Measurements from ENCODE around the gene ARID3A. TPM values are rescaled to one million over a fixed set of nuclear protein-coding genes. Genes with fewer than 3 reads are reported as not detected.
A peak's percentile ranks its signal among the peaks of the same experiment; 100 is the strongest.

The ARID3A gene
- total and polyA plus RNA-seq, 2 of the 13 experiments (the other 11 are each of a cell fraction or from before 2014, with no cell fraction given) = 71.3 to 77.9 TPM

DNA sequence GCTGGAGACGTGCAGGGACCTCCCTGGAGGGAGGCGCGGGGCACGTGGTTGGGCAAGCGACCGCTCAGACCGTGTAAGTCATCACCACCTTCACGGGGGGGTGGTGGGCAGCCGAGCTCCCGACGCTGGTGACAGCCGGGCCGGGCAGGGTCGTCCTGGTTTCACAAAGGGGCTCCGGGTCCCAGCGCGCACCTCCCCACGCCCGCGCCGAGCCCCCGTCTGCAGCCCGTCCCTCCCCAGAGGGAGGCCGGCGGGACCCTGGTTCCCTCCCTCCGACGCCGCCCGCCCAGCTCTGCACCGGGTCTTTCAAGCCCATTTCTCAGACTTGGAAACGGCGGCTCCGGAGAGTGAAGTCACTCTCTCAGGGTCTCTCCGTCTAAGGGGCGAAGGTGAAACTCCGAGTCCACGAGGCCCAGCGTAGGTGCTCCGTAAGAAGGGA is 729 bp upstream of the ARID3A start (continued):
- no peak for TF ChIP-seq ZNF12 (CRISPR knock-in tag; IDR thresholded peaks at IDR 0.05)
- no peak for TF ChIP-seq ISX (CRISPR knock-in tag; conservative IDR thresholded peaks at IDR 0.05)
- TF ChIP-seq ZFP36L2 (CRISPR knock-in tag; IDR thresholded peaks at IDR 0.05) = 0 out of 2 replicates have a peak, but pooled peaks have one; percentile 62
- TF ChIP-seq, protein P1, sequence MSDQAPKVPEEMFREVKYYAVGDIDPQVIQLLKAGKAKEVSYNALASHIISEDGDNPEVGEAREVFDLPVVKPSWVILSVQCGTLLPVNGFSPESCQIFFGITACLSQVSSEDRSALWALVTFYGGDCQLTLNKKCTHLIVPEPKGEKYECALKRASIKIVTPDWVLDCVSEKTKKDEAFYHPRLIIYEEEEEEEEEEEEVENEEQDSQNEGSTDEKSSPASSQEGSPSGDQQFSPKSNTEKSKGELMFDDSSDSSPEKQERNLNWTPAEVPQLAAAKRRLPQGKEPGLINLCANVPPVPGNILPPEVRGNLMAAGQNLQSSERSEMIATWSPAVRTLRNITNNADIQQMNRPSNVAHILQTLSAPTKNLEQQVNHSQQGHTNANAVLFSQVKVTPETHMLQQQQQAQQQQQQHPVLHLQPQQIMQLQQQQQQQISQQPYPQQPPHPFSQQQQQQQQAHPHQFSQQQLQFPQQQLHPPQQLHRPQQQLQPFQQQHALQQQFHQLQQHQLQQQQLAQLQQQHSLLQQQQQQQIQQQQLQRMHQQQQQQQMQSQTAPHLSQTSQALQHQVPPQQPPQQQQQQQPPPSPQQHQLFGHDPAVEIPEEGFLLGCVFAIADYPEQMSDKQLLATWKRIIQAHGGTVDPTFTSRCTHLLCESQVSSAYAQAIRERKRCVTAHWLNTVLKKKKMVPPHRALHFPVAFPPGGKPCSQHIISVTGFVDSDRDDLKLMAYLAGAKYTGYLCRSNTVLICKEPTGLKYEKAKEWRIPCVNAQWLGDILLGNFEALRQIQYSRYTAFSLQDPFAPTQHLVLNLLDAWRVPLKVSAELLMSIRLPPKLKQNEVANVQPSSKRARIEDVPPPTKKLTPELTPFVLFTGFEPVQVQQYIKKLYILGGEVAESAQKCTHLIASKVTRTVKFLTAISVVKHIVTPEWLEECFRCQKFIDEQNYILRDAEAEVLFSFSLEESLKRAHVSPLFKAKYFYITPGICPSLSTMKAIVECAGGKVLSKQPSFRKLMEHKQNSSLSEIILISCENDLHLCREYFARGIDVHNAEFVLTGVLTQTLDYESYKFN (CRISPR knock-in tag; conservative IDR thresholded peaks at IDR 0.05) = 0 out of 2 replicates have a peak, but pooled peaks have one; percentile 14
- no peak for TF ChIP-seq PAF1 (CRISPR knock-in tag; IDR thresholded peaks at IDR 0.05)
- TF ChIP-seq ZBTB38 (CRISPR knock-in tag; IDR thresholded peaks at IDR 0.05) = 0 out of 2 replicates have a peak, but pooled peaks have one; percentile 11
- peak; percentile 50; the same call in 1 of the 2 replicates for TF ChIP-seq FOSL2 (CRISPR knock-in tag; IDR thresholded peaks at IDR 0.05)
- 0 out of 2 replicates have a peak, but pooled peaks have one; percentile 48 for TF ChIP-seq KMT2B (CRISPR knock-in tag; IDR thresholded peaks at IDR 0.05)
- TF ChIP-seq FIP1L1 (IDR thresholded peaks at IDR 0.05; ENCODE audit: borderline replicate concordance, insufficient read depth, low read depth, low read length) = 0 out of 2 replicates have a peak, but pooled peaks have one; percentile 38
- TF ChIP-seq EEA1 (CRISPR knock-in tag; IDR thresholded peaks at IDR 0.05; ENCODE audit: borderline replicate concordance) = peak; percentile 80; the same call in 1 of the 2 replicates
- TF ChIP-seq IRX3 (CRISPR knock-in tag; IDR thresholded peaks at IDR 0.05; ENCODE audit: borderline replicate concordance, low read depth) = no peak
- TF ChIP-seq, protein P2, sequence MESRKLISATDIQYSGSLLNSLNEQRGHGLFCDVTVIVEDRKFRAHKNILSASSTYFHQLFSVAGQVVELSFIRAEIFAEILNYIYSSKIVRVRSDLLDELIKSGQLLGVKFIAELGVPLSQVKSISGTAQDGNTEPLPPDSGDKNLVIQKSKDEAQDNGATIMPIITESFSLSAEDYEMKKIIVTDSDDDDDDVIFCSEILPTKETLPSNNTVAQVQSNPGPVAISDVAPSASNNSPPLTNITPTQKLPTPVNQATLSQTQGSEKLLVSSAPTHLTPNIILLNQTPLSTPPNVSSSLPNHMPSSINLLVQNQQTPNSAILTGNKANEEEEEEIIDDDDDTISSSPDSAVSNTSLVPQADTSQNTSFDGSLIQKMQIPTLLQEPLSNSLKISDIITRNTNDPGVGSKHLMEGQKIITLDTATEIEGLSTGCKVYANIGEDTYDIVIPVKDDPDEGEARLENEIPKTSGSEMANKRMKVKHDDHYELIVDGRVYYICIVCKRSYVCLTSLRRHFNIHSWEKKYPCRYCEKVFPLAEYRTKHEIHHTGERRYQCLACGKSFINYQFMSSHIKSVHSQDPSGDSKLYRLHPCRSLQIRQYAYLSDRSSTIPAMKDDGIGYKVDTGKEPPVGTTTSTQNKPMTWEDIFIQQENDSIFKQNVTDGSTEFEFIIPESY (CRISPR knock-in tag; IDR thresholded peaks at IDR 0.05) = peak; percentile 59; the same call in 1 of the 2 replicates
- TF ChIP-seq MED1 (CRISPR knock-in tag; IDR thresholded peaks at IDR 0.05) = no peak; the same call in 1 of the 2 replicates
- TF ChIP-seq ZNF709 (CRISPR knock-in tag; IDR thresholded peaks at IDR 0.05) = no peak
- TF ChIP-seq, protein P3, sequence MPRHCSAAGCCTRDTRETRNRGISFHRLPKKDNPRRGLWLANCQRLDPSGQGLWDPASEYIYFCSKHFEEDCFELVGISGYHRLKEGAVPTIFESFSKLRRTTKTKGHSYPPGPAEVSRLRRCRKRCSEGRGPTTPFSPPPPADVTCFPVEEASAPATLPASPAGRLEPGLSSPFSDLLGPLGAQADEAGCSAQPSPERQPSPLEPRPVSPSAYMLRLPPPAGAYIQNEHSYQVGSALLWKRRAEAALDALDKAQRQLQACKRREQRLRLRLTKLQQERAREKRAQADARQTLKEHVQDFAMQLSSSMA (CRISPR knock-in tag; IDR thresholded peaks at IDR 0.05) = peak; percentile 22; the same call in 1 of the 2 replicates
- 0 out of 2 replicates have a peak, but pooled peaks have one; percentile 37 for TF ChIP-seq ZNF124 (CRISPR knock-in tag; IDR thresholded peaks at IDR 0.05)
- TF ChIP-seq ZNF772 (CRISPR knock-in tag; IDR thresholded peaks at IDR 0.05) = no peak; the same call in 1 of the 2 replicates
- TF ChIP-seq NFE2 (CRISPR knock-in tag; IDR thresholded peaks at IDR 0.05) = no peak
- 0 out of 2 replicates have a peak, but pooled peaks have one; percentile 22 for TF ChIP-seq TMF1 (CRISPR knock-in tag; IDR thresholded peaks at IDR 0.05; ENCODE audit: low read depth)
- peak; percentile 50; the same call in 1 of the 2 replicates for TF ChIP-seq AHR (CRISPR knock-in tag; IDR thresholded peaks at IDR 0.05)
- TF ChIP-seq ZNF883 (CRISPR knock-in tag; IDR thresholded peaks at IDR 0.05; ENCODE audit: not compliant biosample characterization) = no peak
- TF ChIP-seq ZNF335 (CRISPR knock-in tag; IDR thresholded peaks at IDR 0.05) = 0 out of 2 replicates have a peak, but pooled peaks have one; percentile 19
- TF ChIP-seq, protein P4, sequence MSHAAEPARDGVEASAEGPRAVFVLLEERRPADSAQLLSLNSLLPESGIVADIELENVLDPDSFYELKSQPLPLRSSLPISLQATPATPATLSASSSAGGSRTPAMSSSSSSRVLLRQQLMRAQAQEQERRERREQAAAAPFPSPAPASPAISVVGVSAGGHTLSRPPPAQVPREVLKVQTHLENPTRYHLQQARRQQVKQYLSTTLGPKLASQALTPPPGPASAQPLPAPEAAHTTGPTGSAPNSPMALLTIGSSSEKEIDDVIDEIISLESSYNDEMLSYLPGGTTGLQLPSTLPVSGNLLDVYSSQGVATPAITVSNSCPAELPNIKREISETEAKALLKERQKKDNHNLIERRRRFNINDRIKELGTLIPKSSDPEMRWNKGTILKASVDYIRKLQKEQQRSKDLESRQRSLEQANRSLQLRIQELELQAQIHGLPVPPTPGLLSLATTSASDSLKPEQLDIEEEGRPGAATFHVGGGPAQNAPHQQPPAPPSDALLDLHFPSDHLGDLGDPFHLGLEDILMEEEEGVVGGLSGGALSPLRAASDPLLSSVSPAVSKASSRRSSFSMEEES (CRISPR knock-in tag; IDR thresholded peaks at IDR 0.05) = 0 out of 2 replicates have a peak, but pooled peaks have one; percentile 25

Data from HepG2 (cell line).